Iris pigment epithelial cell (primary cell): ENCODE data around the gene ERN1.
"Not testable (repeated sequence)": the region's sequence is repeated elsewhere in the genome, so short reads cannot be mapped to it uniquely, and the experiment has no call there.

ENCODE experiments used
- DNase-seq: peaks from one replicate; pipeline ENCODE4 v3.0.0-alpha.2; 2011; ENCODE audit warnings: low read depth

The ERN1 gene

GRCh38 chr17:64129765-64130558 lies at the start of gene ERN1:
Gene ERN1 (minus strand): TSS chr17:64130144. CDS start chr17:64130029, 115 bp downstream.
- DNase-seq, result peak; percentile 95

GRCh38 chr17:64179024-64179423 lies 49.1 kb upstream of the ERN1 start:
- DNase-seq, result not testable (repeated sequence)

DNA sequence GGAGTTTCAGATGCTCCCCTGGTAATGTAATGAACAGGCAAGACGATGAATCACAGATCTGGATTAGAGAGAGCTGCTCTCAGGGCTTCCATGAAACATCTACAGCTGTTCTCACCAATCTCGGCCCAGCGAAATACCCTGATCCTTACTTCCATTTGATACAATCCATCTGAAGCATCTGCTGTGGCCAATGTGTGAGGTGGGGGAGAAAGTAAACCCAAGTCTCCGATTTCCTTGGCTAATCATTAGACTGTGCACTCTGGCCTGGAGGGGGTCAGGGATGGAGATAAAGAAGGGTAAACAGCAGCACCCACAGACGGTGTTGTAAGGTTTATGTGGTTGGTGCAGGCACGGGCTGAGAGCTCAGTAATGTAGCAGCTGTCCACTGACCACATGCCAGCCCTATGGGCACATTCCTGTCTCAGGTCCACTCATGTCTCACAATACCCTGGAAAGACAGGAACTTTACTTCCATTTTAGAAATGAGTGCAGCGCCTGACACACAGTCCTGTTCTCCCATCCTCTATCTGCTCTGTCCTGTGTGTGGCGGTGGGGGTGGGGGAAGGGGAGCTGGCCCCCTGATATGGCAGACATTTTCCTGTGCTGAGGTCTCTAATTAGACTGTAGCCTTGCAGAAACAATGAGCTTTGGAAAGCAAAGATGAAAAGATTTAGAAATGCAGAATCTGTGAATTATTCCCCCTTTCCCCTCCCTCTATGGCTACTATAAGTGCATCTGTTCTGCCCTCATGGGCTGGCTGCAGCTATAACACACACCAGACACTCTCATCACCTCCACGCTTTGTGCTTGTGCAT lies 48.3 kb upstream of the ERN1 start:
- no peak for DNase-seq

- DNase-seq, result no peak
Observed at GRCh38 chr17:64177311-64178010, 47.5 kb upstream of the ERN1 start.

- DNase-seq, result no peak
Observed at GRCh38 chr17:64176556-64176955, 46.6 kb upstream of the ERN1 start.

DNA sequence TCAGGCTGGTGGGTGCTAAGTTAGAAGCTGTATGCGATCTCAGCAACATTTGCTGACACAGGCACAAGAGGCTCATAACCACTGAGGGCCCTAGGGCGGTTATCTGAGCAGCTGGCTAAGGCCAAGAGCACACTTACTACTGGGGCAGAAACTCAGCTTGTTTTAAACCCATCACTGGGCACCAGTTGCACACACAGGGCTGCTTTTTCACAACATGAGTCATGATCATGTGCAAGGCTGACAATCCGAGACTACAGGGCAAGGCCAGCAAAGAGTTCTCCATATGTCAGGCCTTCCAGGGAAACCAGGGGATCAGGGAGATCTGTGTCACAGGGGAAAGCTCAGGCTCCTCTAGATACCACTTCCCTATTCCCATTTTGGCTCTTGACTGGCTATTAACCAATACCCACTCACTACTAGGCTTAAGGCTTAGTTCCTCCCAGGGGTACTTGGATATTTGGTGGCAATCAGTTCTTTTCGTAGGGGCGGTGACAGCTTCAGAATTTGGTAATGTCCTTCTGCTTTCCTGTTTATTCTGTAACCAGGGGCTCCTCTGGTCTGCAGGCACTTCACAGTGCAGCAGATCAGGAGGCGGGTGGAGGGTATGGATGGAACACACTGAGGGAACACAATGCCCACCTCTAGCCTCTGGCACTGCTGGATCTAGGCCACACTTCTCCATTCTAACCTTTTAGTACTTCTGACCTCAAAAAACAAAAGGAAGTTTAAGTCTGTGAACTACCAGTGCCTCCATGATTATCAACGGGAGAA lies 44.9 kb upstream of the ERN1 start:
- peak; percentile 56 for DNase-seq

GRCh38 chr17:64173646-64174045 lies 43.7 kb upstream of the ERN1 start:
- DNase-seq, result no peak

- DNase-seq, result no peak
Observed at GRCh38 chr17:64172510-64172909, 42.6 kb upstream of the ERN1 start.

DNA sequence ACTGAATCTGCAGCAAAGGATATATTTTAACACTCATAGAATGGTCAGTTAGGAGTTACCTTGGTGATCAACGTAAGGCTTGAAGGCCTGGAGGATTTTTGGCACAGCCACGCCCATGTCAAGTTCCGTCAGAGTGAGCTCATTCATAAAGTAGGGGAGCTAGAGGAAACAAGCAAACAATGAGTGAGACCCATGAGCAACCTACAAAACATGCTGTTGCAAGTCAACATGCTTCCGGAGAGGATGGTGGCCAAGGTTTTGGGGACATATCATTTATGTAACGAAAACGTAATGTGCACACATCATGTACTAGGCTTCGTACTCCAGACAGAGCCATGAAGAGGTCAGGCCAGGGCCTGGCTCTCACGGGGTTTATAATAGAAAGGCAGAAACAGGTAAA lies 41.1 kb upstream of the ERN1 start:
- no peak for DNase-seq

- no peak for DNase-seq
Observed at GRCh38 chr17:64170286-64170685, 40.3 kb upstream of the ERN1 start.

DNA sequence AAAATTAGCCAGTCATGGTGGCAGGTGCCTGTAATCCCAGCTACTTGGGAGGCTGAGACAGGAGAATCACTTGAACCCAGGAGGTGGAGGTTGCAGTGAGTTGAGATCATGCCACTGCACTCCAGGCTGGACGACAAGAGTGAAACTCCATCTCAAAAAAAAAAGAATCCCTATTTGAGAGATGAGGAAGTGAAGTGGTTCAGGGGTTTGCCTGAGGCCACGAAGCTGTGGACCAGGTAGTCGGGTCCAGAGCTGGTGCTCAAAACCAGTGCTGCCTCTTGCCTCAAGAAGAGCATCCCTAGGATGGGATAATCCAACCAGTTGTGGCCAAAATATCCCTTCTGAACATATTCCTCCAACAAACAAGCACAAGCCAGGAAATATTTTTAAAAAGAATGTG lies 37.7 kb upstream of the ERN1 start:
- not testable (repeated sequence) for DNase-seq

GRCh38 chr17:64166876-64167275 lies 36.9 kb upstream of the ERN1 start:
- DNase-seq, result no peak

DNA sequence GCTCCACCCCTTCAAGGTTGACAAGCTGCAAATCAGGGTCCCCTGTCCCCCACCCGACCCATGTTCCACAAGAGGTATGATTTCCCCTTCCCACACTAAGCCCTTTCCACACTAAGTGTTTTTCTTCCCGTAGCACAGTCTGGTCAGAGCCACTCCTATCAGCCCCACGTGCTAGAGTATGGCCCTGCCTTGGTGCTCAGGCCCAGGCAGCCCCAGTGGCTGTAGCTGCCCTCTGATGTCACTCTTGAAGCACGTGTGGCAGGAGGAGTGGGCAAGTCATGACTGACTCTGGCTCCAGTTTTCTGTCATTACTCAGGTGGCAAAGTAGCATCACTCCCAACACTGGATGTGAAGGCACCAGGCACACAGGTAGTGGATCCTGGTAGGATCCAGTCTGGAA lies 35.4 kb upstream of the ERN1 start:
- DNase-seq, result no peak

GRCh38 chr17:64164596-64165285 lies 34.8 kb upstream of the ERN1 start:
- no peak for DNase-seq

- DNase-seq, result no peak
Observed at GRCh38 chr17:64163468-64163867, 33.5 kb upstream of the ERN1 start.

- no peak for DNase-seq
Observed at GRCh38 chr17:64162554-64162953, 32.6 kb upstream of the ERN1 start.

DNA sequence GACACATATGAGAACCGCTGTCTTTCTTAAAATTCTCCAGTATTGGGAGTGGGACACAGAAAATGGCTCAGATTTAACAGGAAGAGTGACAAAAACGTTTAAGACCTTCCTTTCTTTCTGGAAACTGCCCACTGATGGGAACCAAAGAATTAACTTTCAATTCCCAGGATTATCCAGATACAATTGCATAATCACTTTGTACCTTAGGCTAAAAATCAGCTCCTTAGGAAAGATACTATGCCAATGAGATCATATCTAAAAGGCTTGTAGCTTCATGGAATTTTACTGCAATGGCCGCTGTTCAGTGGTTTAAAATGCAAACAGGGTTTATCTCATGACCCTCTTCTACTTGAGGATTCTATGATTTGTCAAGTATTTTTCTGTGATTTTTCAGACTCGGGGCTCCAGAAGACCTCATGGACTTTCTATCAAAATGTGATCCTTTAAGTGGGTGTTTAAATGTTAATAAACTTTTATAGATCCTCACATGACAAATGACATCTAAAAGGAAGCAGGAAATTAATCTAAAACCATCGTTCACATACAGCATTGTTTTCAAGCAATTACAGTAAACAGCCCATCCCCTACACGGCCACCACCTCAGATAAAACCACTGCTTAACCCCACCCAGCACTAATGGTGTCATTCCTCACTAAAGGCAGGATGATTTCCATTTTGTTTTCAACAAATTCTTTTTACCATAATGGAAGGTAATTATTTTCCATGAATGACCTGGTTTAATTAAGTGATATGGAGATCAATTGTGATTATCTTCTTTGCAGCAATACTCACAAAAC lies 31.6 kb upstream of the ERN1 start:
- no peak for DNase-seq

DNA sequence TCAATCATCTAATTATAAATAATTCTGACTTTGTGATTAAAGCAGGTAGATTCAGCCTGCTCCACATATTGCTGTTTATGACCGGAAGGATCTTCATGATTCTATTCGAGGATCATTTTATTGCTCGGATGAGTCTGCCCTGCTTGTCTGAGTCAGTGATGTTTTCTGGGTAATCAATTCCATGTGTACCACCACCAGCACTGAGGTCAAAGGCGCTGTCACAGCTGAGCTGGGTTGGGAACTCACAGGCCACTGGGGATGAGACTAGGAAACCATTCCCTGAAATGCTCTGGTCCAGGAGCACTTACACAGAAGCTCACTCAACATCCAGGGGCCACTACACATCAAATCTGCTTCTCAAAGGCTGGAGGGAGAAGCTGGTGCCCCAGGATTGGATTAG lies 30.4 kb upstream of the ERN1 start:
- no peak for DNase-seq

GRCh38 chr17:64158831-64159590 lies 29.1 kb upstream of the ERN1 start:
- DNase-seq, result no peak

GRCh38 chr17:64158406-64158805 lies 28.5 kb upstream of the ERN1 start:
- no peak for DNase-seq
